Stomach (tissue), 9 donors: ENCODE data around the gene COBL. TPM values are rescaled to one million over a fixed set of nuclear protein-coding genes. Genes with fewer than 3 reads are reported as not detected.

Experiments
- DNase-seq, 2 donors: peaks; one replicate each; pipeline versions ENCODE4 v3.0.0 to v3.0.0-alpha.2; 2013 to 2019
- H3K27ac ChIP-seq, 5 donors: fragments of 200-600 bp in 4 of 5; sonication (generic) in 4 of 5; one replicate each; pipeline ENCODE4 v1.5.1; 2013 to 2019; ENCODE audit warnings: mild to moderate bottlenecking in 1 of 5, moderate library complexity in 1 of 5
- H3K27me3 ChIP-seq, 3 donors: fragments of 200-600 bp; sonication (generic); one replicate each; pipeline ENCODE4 v1.5.1; 2017 to 2019; ENCODE audit warnings: mixed run types in 1 of 3
- H3K36me3 ChIP-seq, 4 donors: fragments of 200-600 bp; sonication (generic); 1 replicate in 3 of 4; 2 replicates in 1 of 4; pipeline ENCODE4 v1.5.1; 2016 to 2019
- H3K4me1 ChIP-seq, 4 donors: fragments of 200-600 bp; sonication (generic); one replicate each; pipeline ENCODE4 v1.5.1; 2016 to 2019
- H3K4me3 ChIP-seq, 4 donors: fragments of 200-600 bp; sonication (generic) in 3 of 4; one replicate each; pipeline ENCODE4 v1.5.1; 2016 to 2019; ENCODE audit warnings: mild to moderate bottlenecking in 1 of 4
- H3K9me3 ChIP-seq, 4 donors: fragments of 200-600 bp; sonication (generic); one replicate each; pipeline ENCODE4 v1.5.1; 2016 to 2019
- EP300 ChIP-seq: sonication (generic); formaldehyde crosslinking; IDR thresholded peaks from one replicate; pipeline ENCODE4 v1.6.1; 2017; ENCODE audit warnings: antibody characterized with exemption
- POLR2A ChIP-seq, 4 donors: fragments of 450-650 bp; IDR thresholded peaks; one replicate each; pipeline ENCODE4 v1.6.1; 2016; ENCODE audit warnings: antibody characterized with exemption in 4 of 4, control low read depth in 2 of 4, mild to moderate bottlenecking in 1 of 4, moderate library complexity in 1 of 4
- POLR2AphosphoS5 ChIP-seq, 3 donors: sonication (generic); formaldehyde crosslinking; IDR thresholded peaks; one replicate each; pipeline ENCODE4 v1.6.1; 2016; ENCODE audit warnings: antibody characterized with exemption in 3 of 3
- WGBS, 5 donors: extraction: QIAGEN DNeasy Blood & Tissue Kit in 3 of 5; methylation state at CpG; one replicate each; pipeline versions ENCODE4 v1.1.5 to v1.1.7; 2013 to 2018; 5-methylcytosine and 5-hydroxymethylcytosine counted together
- intact Hi-C: fragments of 100-400 bp; cut with DNase I; formaldehyde crosslinking; loops from one replicate; pipeline ENCODE4 v1.15.1; 2023; ENCODE audit warnings: low total_unique reads
- polyA plus RNA-seq, 3 donors: library from polyadenylated mRNA; stranded (reverse); fragments of 200-250 nt; gene quantifications; one replicate each; pipeline ENCODE4 v1.2.3, GENCODE V29; 2013
- total RNA-seq, 5 donors: library from RNA; depleted of rRNA; stranded (reverse); fragments of >200 nt; gene quantifications; one replicate each; pipeline versions ENCODE4 v1.1.0 to v1.2.3, GENCODE V29; 2014 to 2016
- TF ChIP-seq, protein P1 (sequence below), 7 experiments: fragments of 450-650 bp in 4 of 7; fragments of 200-600 bp in 3 of 7; sonication (generic) in 3 of 7; IDR thresholded peaks; one replicate each; pipeline ENCODE4 v1.5.1; 2016 to 2019; ENCODE audit warnings: antibody characterized with exemption in 7 of 7, control low read depth in 2 of 7, mild to moderate bottlenecking in 1 of 7
- donor health status: healthy with polysubstance abuse.
- donor health status: Bipolar disorder and iron deficiency.
- donor health status: healthy.

COBL gene
- total and polyA plus RNA-seq, 8 donors = 4.9 to 79.9 (median 16.0) TPM

DNA sequence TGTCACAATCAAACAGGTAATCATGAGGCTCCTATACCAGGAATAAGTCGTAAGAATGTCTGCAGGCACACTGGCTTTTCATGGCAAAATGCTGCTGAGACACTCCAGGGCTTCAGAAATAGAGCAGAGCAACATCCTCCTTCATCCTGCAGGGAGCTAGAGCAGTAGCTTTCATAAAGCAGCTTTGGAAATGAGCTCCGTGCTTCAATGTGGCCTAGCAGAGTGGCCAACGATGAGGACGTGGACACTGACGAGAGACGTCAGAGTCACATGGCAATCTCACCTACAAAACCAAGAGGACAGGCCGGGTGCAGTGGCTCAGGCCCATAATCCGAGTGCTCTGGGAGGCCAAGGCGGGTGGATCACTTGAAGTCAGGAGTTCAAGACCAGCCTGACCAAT, 9.8 kb downstream of the COBL start:
- peaks cover 0 to 43% (median 17%) of the 10 kb centered on the region in 4 donors for H3K4me1 ChIP-seq
- H3K4me3 ChIP-seq = no peak overlapping the region
- WGBS, 5 donors = 79 to 95% (median 91%) methylated on average over 8 to 9 of the region's 9 CpGs
- intact Hi-C loops = no loop called here
- no peak for DNase-seq
- H3K36me3 ChIP-seq = no peaks in the 10 kb centered on the region
- H3K27ac ChIP-seq = no peak overlapping the region
- TF ChIP-seq POLR2A (IDR thresholded peaks at IDR 0.05) = no peak
- no peak for TF ChIP-seq EP300
- TF ChIP-seq, protein P1, sequence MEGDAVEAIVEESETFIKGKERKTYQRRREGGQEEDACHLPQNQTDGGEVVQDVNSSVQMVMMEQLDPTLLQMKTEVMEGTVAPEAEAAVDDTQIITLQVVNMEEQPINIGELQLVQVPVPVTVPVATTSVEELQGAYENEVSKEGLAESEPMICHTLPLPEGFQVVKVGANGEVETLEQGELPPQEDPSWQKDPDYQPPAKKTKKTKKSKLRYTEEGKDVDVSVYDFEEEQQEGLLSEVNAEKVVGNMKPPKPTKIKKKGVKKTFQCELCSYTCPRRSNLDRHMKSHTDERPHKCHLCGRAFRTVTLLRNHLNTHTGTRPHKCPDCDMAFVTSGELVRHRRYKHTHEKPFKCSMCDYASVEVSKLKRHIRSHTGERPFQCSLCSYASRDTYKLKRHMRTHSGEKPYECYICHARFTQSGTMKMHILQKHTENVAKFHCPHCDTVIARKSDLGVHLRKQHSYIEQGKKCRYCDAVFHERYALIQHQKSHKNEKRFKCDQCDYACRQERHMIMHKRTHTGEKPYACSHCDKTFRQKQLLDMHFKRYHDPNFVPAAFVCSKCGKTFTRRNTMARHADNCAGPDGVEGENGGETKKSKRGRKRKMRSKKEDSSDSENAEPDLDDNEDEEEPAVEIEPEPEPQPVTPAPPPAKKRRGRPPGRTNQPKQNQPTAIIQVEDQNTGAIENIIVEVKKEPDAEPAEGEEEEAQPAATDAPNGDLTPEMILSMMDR (IDR thresholded peaks at IDR 0.05) = no peak
- TF ChIP-seq POLR2AphosphoS5 (IDR thresholded peaks at IDR 0.05) = no peak
- H3K27me3 ChIP-seq = no peaks in the 10 kb centered on the region
- H3K9me3 ChIP-seq = no peaks in the 10 kb centered on the region

DNA sequence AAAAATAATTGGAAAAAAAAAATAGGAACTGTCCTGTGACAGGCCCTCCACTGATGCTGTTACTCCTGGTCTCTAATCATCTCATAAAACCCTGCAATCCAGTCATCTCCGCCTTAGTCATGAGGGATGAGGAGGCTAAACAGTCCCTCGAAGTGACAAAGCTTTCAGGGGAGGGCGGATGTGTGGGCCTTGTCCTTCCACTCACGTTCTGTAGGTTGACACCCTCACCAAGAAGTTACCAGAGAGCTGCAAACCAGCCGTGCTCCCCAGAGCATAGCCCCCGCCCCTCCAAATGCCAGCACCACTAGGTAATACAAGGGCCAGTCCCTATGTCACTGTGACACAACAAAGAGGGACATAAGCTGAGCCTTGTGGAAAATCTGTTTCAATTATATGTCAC, 11.9 kb downstream of the COBL start:
- H3K4me3 ChIP-seq = no peak overlapping the region
- DNase-seq = no peak
- intact Hi-C loops = no loop called here
- WGBS, 5 donors = 78 to 88% (median 82%) methylated on average over 6 of the region's 6 CpGs
- TF ChIP-seq POLR2A (IDR thresholded peaks at IDR 0.05) = no peak
- TF ChIP-seq EP300 = no peak
- TF ChIP-seq POLR2AphosphoS5 (IDR thresholded peaks at IDR 0.05) = no peak
- TF ChIP-seq, protein P1 (IDR thresholded peaks at IDR 0.05) = no peak
- H3K36me3 ChIP-seq = no peaks in the 10 kb centered on the region
- no peak overlapping the region for H3K27ac ChIP-seq
- peaks cover 0 to 47% (median 17%) of the 10 kb centered on the region in 4 donors for H3K4me1 ChIP-seq
- no peaks in the 10 kb centered on the region for H3K9me3 ChIP-seq
- H3K27me3 ChIP-seq = no peaks in the 10 kb centered on the region

- 67 to 84% (median 83%) methylated on average over 10 of the region's 10 CpGs for WGBS, 5 donors
These were observed 13.5 kb downstream of the COBL start for GRCh38 chr7:51303142-51303525.

DNA sequence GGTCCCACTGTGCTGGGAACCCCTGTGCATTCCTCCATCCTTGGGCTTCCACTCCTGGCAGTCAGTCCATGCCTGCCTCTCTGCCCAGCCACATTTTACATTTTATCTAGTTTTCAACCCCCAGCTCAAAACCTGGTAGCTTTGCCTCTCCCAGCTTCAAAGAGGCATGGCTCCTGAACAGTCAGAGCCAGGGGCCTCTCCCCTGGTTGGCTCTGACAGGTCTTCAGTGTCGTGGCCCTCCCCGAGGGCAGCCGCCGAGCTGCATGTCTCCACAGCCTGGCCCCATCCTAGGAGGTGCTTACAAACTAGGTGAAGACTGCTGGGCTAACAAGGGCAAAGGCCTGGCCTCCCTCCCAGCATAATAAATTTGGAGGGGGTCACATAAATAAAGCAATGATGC, 14.8 kb downstream of the COBL start:
- Histone ChIP-seq H3K27me3 (no peaks in the 10 kb centered on the region), H3K27ac (no peak overlapping the region), H3K36me3 (no peaks in the 10 kb centered on the region), H3K4me1 (peaks cover 0 to 27% (median 12%) of the 10 kb centered on the region in 4 donors), H3K4me3 (no peak overlapping the region), H3K9me3 (no peaks in the 10 kb centered on the region)
- no peak for DNase-seq
- TF ChIP-seq POLR2AphosphoS5 (IDR thresholded peaks at IDR 0.05) = no peak
- TF ChIP-seq, protein P1 (IDR thresholded peaks at IDR 0.05) = no peak
- TF ChIP-seq POLR2A (IDR thresholded peaks at IDR 0.05) = no peak
- TF ChIP-seq EP300 = no peak
- intact Hi-C loops = no loop called here
- whole genome bisulfite sequencing, 5 donors = 87 to 94% (median 91%) methylated on average over 4 of the region's 4 CpGs; no CpG with 5 or more reads in 1 of the 5 donors

More at GRCh38 chr7:51303142-51303525, 13.5 kb downstream of the COBL start:
- DNase-seq = no peak
- no peaks in the 10 kb centered on the region for H3K27me3 ChIP-seq
- H3K4me1 ChIP-seq = peaks cover 0 to 34% (median 15%) of the 10 kb centered on the region in 4 donors
- no peak overlapping the region for H3K4me3 ChIP-seq
- TF ChIP-seq POLR2AphosphoS5 (IDR thresholded peaks at IDR 0.05) (no peak), EP300 (no peak), POLR2A (IDR thresholded peaks at IDR 0.05) (no peak)
- TF ChIP-seq, protein P1 (IDR thresholded peaks at IDR 0.05) = no peak
- no peak overlapping the region for H3K27ac ChIP-seq
- no peaks in the 10 kb centered on the region for H3K9me3 ChIP-seq
- H3K36me3 ChIP-seq = no peaks in the 10 kb centered on the region
- intact Hi-C loops = no loop called here
